HEK293 (cell line): ENCODE results near the gene HMG20A.

Experiments
- RBAK ChIP-seq: fragments of 450-650 bp; formaldehyde crosslinking; IDR thresholded peaks from 2 replicates; pipeline ENCODE4 v1.5.1; 2016; ENCODE audit warnings: missing biosample characterization, missing genetic modification characterization
- SCRT2 ChIP-seq: fragments of 450-650 bp; formaldehyde crosslinking; IDR thresholded peaks from 2 replicates; pipeline ENCODE4 v1.5.1; 2016; ENCODE audit warnings: missing biosample characterization, missing genetic modification characterization
- YY1 ChIP-seq: fragments of 450-650 bp; formaldehyde crosslinking; IDR thresholded peaks from 2 replicates; pipeline ENCODE4 v1.5.1; 2018; ENCODE audit warnings: missing biosample characterization, missing genetic modification characterization
- ZBTB8A ChIP-seq: fragments of 450-650 bp; formaldehyde crosslinking; IDR thresholded peaks from 2 replicates; pipeline ENCODE4 v1.5.1; 2016; ENCODE audit warnings: missing biosample characterization, missing genetic modification characterization
- ZNF776 ChIP-seq: fragments of 450-650 bp; formaldehyde crosslinking; IDR thresholded peaks from 2 replicates; pipeline ENCODE4 v1.5.0; 2017; ENCODE audit warnings: missing biosample characterization, missing genetic modification characterization, borderline replicate concordance
- TF ChIP-seq, protein P1 (sequence below): fragments of 450-650 bp; formaldehyde crosslinking; IDR thresholded peaks from 2 replicates; pipeline ENCODE4 v1.5.1; 2016; ENCODE audit warnings: missing biosample characterization, missing genetic modification characterization
- TF ChIP-seq, protein P2 (sequence below): fragments of 450-650 bp; formaldehyde crosslinking; conservative IDR thresholded peaks from 2 replicates; pipeline ENCODE4 v1.5.1; 2016; ENCODE audit warnings: low read depth, missing biosample characterization, missing genetic modification characterization

DNA sequence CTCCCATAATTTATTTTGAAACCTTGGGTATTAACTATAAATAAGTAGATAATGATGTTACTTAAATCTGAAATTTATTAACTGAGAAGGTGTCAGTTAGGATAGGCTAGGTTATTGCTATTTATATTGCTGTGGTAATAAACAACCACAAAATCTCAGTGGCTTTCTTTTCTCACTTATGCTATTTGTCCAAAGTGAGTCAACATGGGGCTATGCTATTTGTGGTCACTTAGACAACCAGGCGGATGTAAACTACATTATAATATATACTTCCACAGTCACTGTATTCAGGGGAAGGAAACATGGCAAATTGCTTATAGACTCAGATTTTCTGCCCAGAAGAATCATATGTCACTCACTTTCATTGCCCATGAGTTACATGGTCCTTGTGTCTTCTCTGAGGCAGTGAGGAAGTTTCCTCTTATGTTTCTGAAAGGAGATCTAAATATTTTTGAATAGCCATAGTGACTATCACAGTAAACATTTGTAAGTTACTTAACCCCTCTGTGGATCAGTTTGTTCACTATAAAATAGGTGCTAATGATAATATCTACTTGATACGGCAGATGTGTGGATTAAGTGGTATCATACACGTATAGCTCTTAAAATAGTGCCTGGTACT is 19.8 kb downstream of the HMG20A start:
- TF ChIP-seq SCRT2 (tag by site-specific recombination) (no peak), ZNF776 (no peak), ZBTB8A (tag by site-specific recombination) (no peak), RBAK (tag by site-specific recombination) (no peak), YY1 (tag by site-specific recombination) (no peak)
- TF ChIP-seq, protein P1, sequence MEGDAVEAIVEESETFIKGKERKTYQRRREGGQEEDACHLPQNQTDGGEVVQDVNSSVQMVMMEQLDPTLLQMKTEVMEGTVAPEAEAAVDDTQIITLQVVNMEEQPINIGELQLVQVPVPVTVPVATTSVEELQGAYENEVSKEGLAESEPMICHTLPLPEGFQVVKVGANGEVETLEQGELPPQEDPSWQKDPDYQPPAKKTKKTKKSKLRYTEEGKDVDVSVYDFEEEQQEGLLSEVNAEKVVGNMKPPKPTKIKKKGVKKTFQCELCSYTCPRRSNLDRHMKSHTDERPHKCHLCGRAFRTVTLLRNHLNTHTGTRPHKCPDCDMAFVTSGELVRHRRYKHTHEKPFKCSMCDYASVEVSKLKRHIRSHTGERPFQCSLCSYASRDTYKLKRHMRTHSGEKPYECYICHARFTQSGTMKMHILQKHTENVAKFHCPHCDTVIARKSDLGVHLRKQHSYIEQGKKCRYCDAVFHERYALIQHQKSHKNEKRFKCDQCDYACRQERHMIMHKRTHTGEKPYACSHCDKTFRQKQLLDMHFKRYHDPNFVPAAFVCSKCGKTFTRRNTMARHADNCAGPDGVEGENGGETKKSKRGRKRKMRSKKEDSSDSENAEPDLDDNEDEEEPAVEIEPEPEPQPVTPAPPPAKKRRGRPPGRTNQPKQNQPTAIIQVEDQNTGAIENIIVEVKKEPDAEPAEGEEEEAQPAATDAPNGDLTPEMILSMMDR: no peak
- TF ChIP-seq, protein P2, sequence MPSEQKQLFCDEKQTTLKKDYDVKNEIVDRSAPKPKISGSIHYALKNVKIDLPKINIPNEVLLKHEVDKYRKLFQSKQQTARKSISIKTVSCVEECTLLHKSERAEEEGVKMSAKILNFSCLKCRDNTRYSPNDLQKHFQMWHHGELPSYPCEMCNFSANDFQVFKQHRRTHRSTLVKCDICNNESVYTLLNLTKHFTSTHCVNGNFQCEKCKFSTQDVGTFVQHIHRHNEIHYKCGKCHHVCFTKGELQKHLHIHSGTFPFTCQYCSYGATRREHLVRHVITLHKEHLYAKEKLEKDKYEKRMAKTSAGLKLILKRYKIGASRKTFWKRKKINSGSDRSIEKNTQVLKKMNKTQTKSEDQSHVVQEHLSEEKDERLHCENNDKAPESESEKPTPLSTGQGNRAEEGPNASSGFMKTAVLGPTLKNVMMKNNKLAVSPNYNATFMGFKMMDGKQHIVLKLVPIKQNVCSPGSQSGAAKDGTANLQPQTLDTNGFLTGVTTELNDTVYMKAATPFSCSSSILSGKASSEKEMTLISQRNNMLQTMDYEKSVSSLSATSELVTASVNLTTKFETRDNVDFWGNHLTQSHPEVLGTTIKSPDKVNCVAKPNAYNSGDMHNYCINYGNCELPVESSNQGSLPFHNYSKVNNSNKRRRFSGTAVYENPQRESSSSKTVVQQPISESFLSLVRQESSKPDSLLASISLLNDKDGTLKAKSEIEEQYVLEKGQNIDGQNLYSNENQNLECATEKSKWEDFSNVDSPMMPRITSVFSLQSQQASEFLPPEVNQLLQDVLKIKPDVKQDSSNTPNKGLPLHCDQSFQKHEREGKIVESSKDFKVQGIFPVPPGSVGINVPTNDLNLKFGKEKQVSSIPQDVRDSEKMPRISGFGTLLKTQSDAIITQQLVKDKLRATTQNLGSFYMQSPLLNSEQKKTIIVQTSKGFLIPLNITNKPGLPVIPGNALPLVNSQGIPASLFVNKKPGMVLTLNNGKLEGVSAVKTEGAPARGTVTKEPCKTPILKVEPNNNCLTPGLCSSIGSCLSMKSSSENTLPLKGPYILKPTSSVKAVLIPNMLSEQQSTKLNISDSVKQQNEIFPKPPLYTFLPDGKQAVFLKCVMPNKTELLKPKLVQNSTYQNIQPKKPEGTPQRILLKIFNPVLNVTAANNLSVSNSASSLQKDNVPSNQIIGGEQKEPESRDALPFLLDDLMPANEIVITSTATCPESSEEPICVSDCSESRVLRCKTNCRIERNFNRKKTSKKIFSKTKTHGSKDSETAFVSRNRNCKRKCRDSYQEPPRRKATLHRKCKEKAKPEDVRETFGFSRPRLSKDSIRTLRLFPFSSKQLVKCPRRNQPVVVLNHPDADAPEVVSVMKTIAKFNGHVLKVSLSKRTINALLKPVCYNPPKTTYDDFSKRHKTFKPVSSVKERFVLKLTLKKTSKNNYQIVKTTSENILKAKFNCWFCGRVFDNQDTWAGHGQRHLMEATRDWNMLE: no peak
